ENCODE data around the gene TPD52L1.

TPD52L1 gene

GRCh38 chr6:125306756-125307149 lies 153.2 kb downstream of the TPD52L1 start:
- WGBS (ENCODE audit: extremely low coverage, insufficient coverage, low lambda C conversion rate), result no CpG with 5 or more reads among the region's 3 CpGs
- H4K5ac ChIP-seq (ENCODE audit: low read length), result no peak overlapping the region
- H3K79me1 ChIP-seq (ENCODE audit: low read length), result no peaks in the 10 kb centered on the region
- H3K27ac ChIP-seq (ENCODE audit: low read depth, low read length), result no peak overlapping the region
- H2BK15ac ChIP-seq (replicated peaks; ENCODE audit: low read depth), result no peak overlapping the region
- no peak overlapping the region for H2BK120ac ChIP-seq (ENCODE audit: low read depth, low read length)
- no peak overlapping the region for H3K4ac ChIP-seq (ENCODE audit: low read depth, low read length)
- H3K23ac ChIP-seq (ENCODE audit: low read length), result no peak overlapping the region
- no peak overlapping the region for H4K8ac ChIP-seq (ENCODE audit: low read depth, low read length)
- no peak overlapping the region for H2BK5ac ChIP-seq (ENCODE audit: low read length)
- no peaks in the 10 kb centered on the region for H3K79me2 ChIP-seq (ENCODE audit: control insufficient read depth, insufficient read depth, low read length)
- H3K9ac ChIP-seq (ENCODE audit: low read length), result no peak overlapping the region
- H3K18ac ChIP-seq (ENCODE audit: low read length), result no peak overlapping the region
- H3K4me1 ChIP-seq (ENCODE audit: control insufficient read depth, low read depth, low read length), result no peaks in the 10 kb centered on the region
- no peaks in the 10 kb centered on the region for H3K27me3 ChIP-seq (ENCODE audit: insufficient read depth, low read length, poor library complexity)
- no peak for DNase-seq
- no peaks in the 10 kb centered on the region for H3K36me3 ChIP-seq (ENCODE audit: control insufficient read depth, insufficient read depth, low read length)
- H3K56ac ChIP-seq (ENCODE audit: low read length), result no peak overlapping the region
- H3K4me3 ChIP-seq (ENCODE audit: low read length), result no peak overlapping the region
- no peak overlapping the region for H2AK5ac ChIP-seq (ENCODE audit: low read length)
- H3K4me2 ChIP-seq (ENCODE audit: low read length), result no peak overlapping the region

GRCh38 chr6:125307150-125307838 lies 153.7 kb downstream of the TPD52L1 start:
- Histone ChIP-seq H3K79me2 (ENCODE audit: control insufficient read depth, insufficient read depth, low read length) (no peaks in the 10 kb centered on the region), H3K27me3 (ENCODE audit: insufficient read depth, low read length, poor library complexity) (no peaks in the 10 kb centered on the region), H3K23ac (ENCODE audit: low read length) (no peak overlapping the region), H3K9ac (ENCODE audit: low read length) (no peak overlapping the region), H3K4me1 (ENCODE audit: control insufficient read depth, low read depth, low read length) (no peaks in the 10 kb centered on the region), H3K4me2 (ENCODE audit: low read length) (no peak overlapping the region), H4K8ac (ENCODE audit: low read depth, low read length) (no peak overlapping the region), H3K27ac (ENCODE audit: low read depth, low read length) (no peak overlapping the region), H3K36me3 (ENCODE audit: control insufficient read depth, insufficient read depth, low read length) (no peaks in the 10 kb centered on the region), H3K18ac (ENCODE audit: low read length) (no peak overlapping the region), H3K56ac (ENCODE audit: low read length) (no peak overlapping the region), H3K79me1 (ENCODE audit: low read length) (no peaks in the 10 kb centered on the region), H3K4me3 (ENCODE audit: low read length) (no peak overlapping the region), H2BK5ac (ENCODE audit: low read length) (no peak overlapping the region), H2AK5ac (ENCODE audit: low read length) (no peak overlapping the region), H2BK15ac (replicated peaks; ENCODE audit: low read depth) (no peak overlapping the region), H2BK120ac (ENCODE audit: low read depth, low read length) (no peak overlapping the region), H3K4ac (ENCODE audit: low read depth, low read length) (no peak overlapping the region), H4K5ac (ENCODE audit: low read length) (no peak overlapping the region)
- WGBS (ENCODE audit: extremely low coverage, insufficient coverage, low lambda C conversion rate), result no CpG with 5 or more reads among the region's 6 CpGs
- peak; percentile 29 for DNase-seq

DNA sequence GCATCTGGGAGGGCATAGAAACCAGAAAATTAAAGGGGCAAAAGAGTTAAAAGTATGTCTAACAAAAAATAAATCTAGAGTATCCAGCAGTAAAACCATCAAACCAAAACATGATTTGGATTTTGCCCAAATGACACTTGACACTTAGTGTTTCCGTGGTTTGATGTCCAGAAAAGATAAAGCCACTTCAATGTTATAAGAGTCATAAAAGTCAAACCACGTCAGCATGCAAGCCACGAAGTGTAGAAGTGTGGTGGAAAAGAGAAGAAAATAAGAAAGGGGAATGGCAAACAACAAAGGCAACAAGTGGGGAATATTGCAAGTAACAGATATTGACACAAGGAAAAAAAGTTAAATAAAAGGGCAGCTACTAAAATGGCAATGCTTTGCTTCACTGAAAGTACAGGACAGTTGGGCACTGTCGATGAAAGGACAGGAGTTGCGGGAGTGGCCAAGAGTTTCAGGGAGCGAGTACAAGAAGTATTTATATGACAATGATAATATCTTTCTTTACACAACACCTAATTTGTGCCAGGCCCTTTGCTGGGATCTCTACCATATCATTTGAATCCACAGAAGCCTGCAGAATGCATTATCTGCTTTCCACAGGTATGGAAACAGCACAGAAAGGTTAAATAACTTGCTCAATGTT lies 154.5 kb downstream of the TPD52L1 start:
- H2BK5ac ChIP-seq (ENCODE audit: low read length), result no peak overlapping the region
- H3K79me2 ChIP-seq (ENCODE audit: control insufficient read depth, insufficient read depth, low read length), result no peaks in the 10 kb centered on the region
- no peak overlapping the region for H3K27ac ChIP-seq (ENCODE audit: low read depth, low read length)
- no peak overlapping the region for H3K23ac ChIP-seq (ENCODE audit: low read length)
- H3K56ac ChIP-seq (ENCODE audit: low read length), result no peak overlapping the region
- DNase-seq, result no peak
- no CpG with 5 or more reads among the region's 6 CpGs for WGBS (ENCODE audit: extremely low coverage, insufficient coverage, low lambda C conversion rate)
- no peak overlapping the region for H3K9ac ChIP-seq (ENCODE audit: low read length)
- H3K4me3 ChIP-seq (ENCODE audit: low read length), result no peak overlapping the region
- no peaks in the 10 kb centered on the region for H3K27me3 ChIP-seq (ENCODE audit: insufficient read depth, low read length, poor library complexity)
- no peak overlapping the region for H4K5ac ChIP-seq (ENCODE audit: low read length)
- no peak overlapping the region for H3K4ac ChIP-seq (ENCODE audit: low read depth, low read length)
- no peak overlapping the region for H3K4me2 ChIP-seq (ENCODE audit: low read length)
- no peak overlapping the region for H2BK120ac ChIP-seq (ENCODE audit: low read depth, low read length)
- no peaks in the 10 kb centered on the region for H3K36me3 ChIP-seq (ENCODE audit: control insufficient read depth, insufficient read depth, low read length)
- no peak overlapping the region for H2BK15ac ChIP-seq (replicated peaks; ENCODE audit: low read depth)
- H4K8ac ChIP-seq (ENCODE audit: low read depth, low read length), result no peak overlapping the region
- H2AK5ac ChIP-seq (ENCODE audit: low read length), result no peak overlapping the region
- H3K79me1 ChIP-seq (ENCODE audit: low read length), result no peaks in the 10 kb centered on the region
- no peaks in the 10 kb centered on the region for H3K4me1 ChIP-seq (ENCODE audit: control insufficient read depth, low read depth, low read length)
- no peak overlapping the region for H3K18ac ChIP-seq (ENCODE audit: low read length)

GRCh38 chr6:125310994-125311649 lies 157.5 kb downstream of the TPD52L1 start:
- Histone ChIP-seq H3K9ac (ENCODE audit: low read length) (no peak overlapping the region), H3K27me3 (ENCODE audit: insufficient read depth, low read length, poor library complexity) (no peaks in the 10 kb centered on the region), H3K4me1 (ENCODE audit: control insufficient read depth, low read depth, low read length) (no peaks in the 10 kb centered on the region), H4K5ac (ENCODE audit: low read length) (no peak overlapping the region), H2BK5ac (ENCODE audit: low read length) (no peak overlapping the region), H3K79me2 (ENCODE audit: control insufficient read depth, insufficient read depth, low read length) (no peaks in the 10 kb centered on the region), H2AK5ac (ENCODE audit: low read length) (no peak overlapping the region), H3K4ac (ENCODE audit: low read depth, low read length) (no peak overlapping the region), H3K18ac (ENCODE audit: low read length) (no peak overlapping the region), H2BK120ac (ENCODE audit: low read depth, low read length) (no peak overlapping the region), H3K36me3 (ENCODE audit: control insufficient read depth, insufficient read depth, low read length) (no peaks in the 10 kb centered on the region), H3K27ac (ENCODE audit: low read depth, low read length) (no peak overlapping the region), H3K4me3 (ENCODE audit: low read length) (no peak overlapping the region), H3K23ac (ENCODE audit: low read length) (no peak overlapping the region), H3K79me1 (ENCODE audit: low read length) (no peaks in the 10 kb centered on the region), H2BK15ac (replicated peaks; ENCODE audit: low read depth) (no peak overlapping the region), H3K4me2 (ENCODE audit: low read length) (no peak overlapping the region), H4K8ac (ENCODE audit: low read depth, low read length) (no peak overlapping the region), H3K56ac (ENCODE audit: low read length) (no peak overlapping the region)
- peak; percentile 81 for DNase-seq
- no CpG with 5 or more reads among the region's 7 CpGs for WGBS (ENCODE audit: extremely low coverage, insufficient coverage, low lambda C conversion rate)

DNA sequence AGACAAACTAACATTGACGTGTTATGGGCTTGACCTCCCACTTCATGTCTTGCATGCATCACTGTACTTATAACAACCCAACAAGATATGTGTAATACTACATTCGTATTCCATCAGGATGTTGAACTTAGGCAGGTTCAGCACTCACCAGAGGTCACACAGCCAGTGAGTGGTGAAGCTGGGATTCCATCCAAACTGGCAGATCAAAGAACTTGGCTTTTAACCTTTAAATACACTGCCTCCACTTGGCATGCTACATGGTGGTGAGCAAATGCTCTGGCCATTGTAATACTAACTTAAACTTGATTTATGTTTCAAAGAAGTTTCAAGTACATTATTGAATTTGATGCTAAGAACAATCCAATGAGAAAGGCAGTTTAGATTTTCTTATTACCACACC lies 158.9 kb downstream of the TPD52L1 start:
- Histone ChIP-seq H4K5ac (ENCODE audit: low read length) (no peak overlapping the region), H3K79me2 (ENCODE audit: control insufficient read depth, insufficient read depth, low read length) (no peaks in the 10 kb centered on the region), H3K27ac (ENCODE audit: low read depth, low read length) (no peak overlapping the region), H3K18ac (ENCODE audit: low read length) (no peak overlapping the region), H3K4me3 (ENCODE audit: low read length) (no peak overlapping the region), H2BK5ac (ENCODE audit: low read length) (no peak overlapping the region), H3K56ac (ENCODE audit: low read length) (peak overlapping the region; percentile 17), H3K4me1 (ENCODE audit: control insufficient read depth, low read depth, low read length) (no peaks in the 10 kb centered on the region), H3K9ac (ENCODE audit: low read length) (no peak overlapping the region), H3K4me2 (ENCODE audit: low read length) (no peak overlapping the region), H2AK5ac (ENCODE audit: low read length) (no peak overlapping the region), H4K8ac (ENCODE audit: low read depth, low read length) (no peak overlapping the region), H2BK120ac (ENCODE audit: low read depth, low read length) (no peak overlapping the region), H3K27me3 (ENCODE audit: insufficient read depth, low read length, poor library complexity) (no peaks in the 10 kb centered on the region), H2BK15ac (replicated peaks; ENCODE audit: low read depth) (no peak overlapping the region), H3K4ac (ENCODE audit: low read depth, low read length) (peak overlapping the region; percentile 3), H3K23ac (ENCODE audit: low read length) (no peak overlapping the region), H3K79me1 (ENCODE audit: low read length) (no peaks in the 10 kb centered on the region), H3K36me3 (ENCODE audit: control insufficient read depth, insufficient read depth, low read length) (no peaks in the 10 kb centered on the region)
- DNase-seq, result no peak
- no CpG with 5 or more reads among the region's 2 CpGs for WGBS (ENCODE audit: extremely low coverage, insufficient coverage, low lambda C conversion rate)

All from mesendoderm (in vitro differentiated cells).